Fibroblast of pulmonary artery (primary cell): ENCODE results near the gene RGMA.
A peak's percentile ranks its signal among the peaks of the same experiment; 100 is the strongest.

Experiments used
- DNase-seq: peaks from one replicate; pipeline ENCODE4 v3.0.0-alpha.2; 2010; ENCODE audit warnings: low read depth
- H3K4me3 ChIP-seq: replicated peaks from 2 replicates; pipeline ENCODE4 v1.5.1; 2011; ENCODE audit warnings: low read depth, mild to moderate bottlenecking, control low read depth, low read length, moderate library complexity
- CTCF ChIP-seq: IDR thresholded peaks from 2 replicates; pipeline ENCODE4 v1.5.1; 2011; ENCODE audit warnings: mild to moderate bottlenecking, control low read depth, low read length, inconsistent platforms; ENCODE audit errors: missing control alignments

RGMA gene

GRCh38 chr15:93020976-93021772, 67.8 kb downstream of the RGMA start:
- H3K4me3 ChIP-seq, result no peak overlapping the region
- no peak for DNase-seq
- no peak for TF ChIP-seq CTCF

GRCh38 chr15:93019971-93020370, 69.0 kb downstream of the RGMA start:
- H3K4me3 ChIP-seq, result no peak overlapping the region
- DNase-seq, result no peak
- no peak for TF ChIP-seq CTCF

GRCh38 chr15:93019090-93019489, 69.9 kb downstream of the RGMA start:
- no peak overlapping the region for H3K4me3 ChIP-seq
- DNase-seq, result no peak
- no peak for TF ChIP-seq CTCF

DNA sequence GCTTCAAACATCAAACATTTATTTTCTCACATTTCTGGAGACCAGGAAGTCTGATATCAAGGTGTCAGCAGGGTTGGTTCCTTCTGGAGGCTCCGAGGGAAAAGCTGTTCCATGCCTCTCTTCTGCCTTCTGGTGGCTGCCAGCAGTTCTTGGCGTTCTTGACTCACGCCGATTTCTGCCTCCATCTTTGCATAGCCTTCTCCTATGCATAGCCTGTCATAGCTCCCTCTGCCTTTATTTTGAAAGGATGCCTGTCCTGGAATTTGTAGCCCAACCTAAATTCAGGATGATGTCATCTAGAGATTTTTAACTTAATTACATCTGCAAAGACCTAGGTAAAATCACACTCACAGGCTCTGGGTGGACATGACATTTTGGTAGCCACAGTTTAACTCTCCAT, 70.4 kb downstream of the RGMA start:
- TF ChIP-seq CTCF, result peak; percentile 33
- H3K4me3 ChIP-seq, result no peak overlapping the region
- peak; percentile 31 for DNase-seq

- DNase-seq, result peak; percentile 39
- H3K4me3 ChIP-seq, result no peak overlapping the region
- TF ChIP-seq CTCF, result no peak
Observed at GRCh38 chr15:93017526-93017925, 71.5 kb downstream of the RGMA start.

- no peak for TF ChIP-seq CTCF
- DNase-seq, result no peak
- no peak overlapping the region for H3K4me3 ChIP-seq
Observed at GRCh38 chr15:93012786-93013185, 76.2 kb downstream of the RGMA start.

- TF ChIP-seq CTCF, result no peak
- no peak for DNase-seq
- H3K4me3 ChIP-seq, result no peak overlapping the region
Observed at GRCh38 chr15:93007994-93008393, 81.0 kb downstream of the RGMA start.
